ACC112 (cell line): ENCODE results near the gene HTRA3.

Experiments
- H2AFZ ChIP-seq: fragments of 200-600 bp; sonication (generic); one replicate; pipeline ENCODE4 v1.6.0; 2017; ENCODE audit warnings: antibody characterized with exemption, low read length; ENCODE audit not compliant: unreplicated experiment
- H3K27ac ChIP-seq: fragments of 200-600 bp; sonication (generic); 2 replicates; pipeline ENCODE4 v1.5.1; 2014; ENCODE audit warnings: low read depth, mild to moderate bottlenecking, antibody characterized with exemption, low read length, moderate library complexity
- H3K27me3 ChIP-seq: fragments of 200-600 bp; sonication (generic); 2 replicates; pipeline ENCODE4 v1.6.1; 2014; ENCODE audit warnings: mild to moderate bottlenecking, antibody characterized with exemption, low read length, moderate library complexity, mixed read lengths; ENCODE audit not compliant: insufficient read depth
- H3K36me3 ChIP-seq: fragments of 200-600 bp; sonication (generic); 2 replicates; pipeline ENCODE4 v1.6.1; 2016; ENCODE audit warnings: mild to moderate bottlenecking, antibody characterized with exemption, low read length, moderate library complexity, mixed read lengths; ENCODE audit not compliant: insufficient read depth
- H3K4me1 ChIP-seq: fragments of 200-600 bp; sonication (generic); one replicate; pipeline ENCODE4 v1.6.1; 2016; ENCODE audit warnings: low read length, mixed read lengths; ENCODE audit not compliant: insufficient read depth, unreplicated experiment, control insufficient read depth
- H3K4me3 ChIP-seq: fragments of 200-600 bp; sonication (generic); 2 replicates; pipeline ENCODE4 v1.5.1; 2014; ENCODE audit warnings: mild to moderate bottlenecking, low read depth, low read length
- H3K79me2 ChIP-seq: fragments of 200-600 bp; sonication (generic); one replicate; pipeline ENCODE4 v1.6.0; 2016; ENCODE audit warnings: low read length; ENCODE audit not compliant: control insufficient read depth, unreplicated experiment, insufficient read depth

HTRA3 gene

DNA sequence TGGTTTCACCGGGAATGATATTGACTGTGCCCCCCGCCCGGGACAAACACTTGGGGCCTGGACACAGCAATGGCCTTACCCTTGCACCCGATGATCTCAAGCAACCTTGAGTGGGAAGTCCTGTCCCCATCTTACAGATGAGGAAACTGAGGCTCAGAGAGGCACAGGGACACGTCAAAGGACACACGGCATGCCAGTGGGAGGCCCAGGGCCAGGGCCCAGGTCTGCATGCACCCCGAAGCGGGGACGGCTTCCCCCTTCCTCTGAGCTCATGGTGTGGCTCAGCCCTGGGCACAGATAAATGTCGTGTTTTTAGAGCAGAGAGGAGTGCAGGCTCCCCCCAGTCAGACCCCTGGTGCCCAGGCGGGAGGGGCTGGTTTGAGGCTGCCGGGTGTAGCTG, 33.9 kb upstream of the HTRA3 start:
- no peaks in the 10 kb centered on the region for H3K4me1 ChIP-seq
- H3K4me3 ChIP-seq, result no peak overlapping the region
- H3K27me3 ChIP-seq, result no peaks in the 10 kb centered on the region
- H3K79me2 ChIP-seq, result no peaks in the 10 kb centered on the region
- no peak overlapping the region for H2AFZ ChIP-seq
- H3K36me3 ChIP-seq, result no peaks in the 10 kb centered on the region
- no peak overlapping the region for H3K27ac ChIP-seq

DNA sequence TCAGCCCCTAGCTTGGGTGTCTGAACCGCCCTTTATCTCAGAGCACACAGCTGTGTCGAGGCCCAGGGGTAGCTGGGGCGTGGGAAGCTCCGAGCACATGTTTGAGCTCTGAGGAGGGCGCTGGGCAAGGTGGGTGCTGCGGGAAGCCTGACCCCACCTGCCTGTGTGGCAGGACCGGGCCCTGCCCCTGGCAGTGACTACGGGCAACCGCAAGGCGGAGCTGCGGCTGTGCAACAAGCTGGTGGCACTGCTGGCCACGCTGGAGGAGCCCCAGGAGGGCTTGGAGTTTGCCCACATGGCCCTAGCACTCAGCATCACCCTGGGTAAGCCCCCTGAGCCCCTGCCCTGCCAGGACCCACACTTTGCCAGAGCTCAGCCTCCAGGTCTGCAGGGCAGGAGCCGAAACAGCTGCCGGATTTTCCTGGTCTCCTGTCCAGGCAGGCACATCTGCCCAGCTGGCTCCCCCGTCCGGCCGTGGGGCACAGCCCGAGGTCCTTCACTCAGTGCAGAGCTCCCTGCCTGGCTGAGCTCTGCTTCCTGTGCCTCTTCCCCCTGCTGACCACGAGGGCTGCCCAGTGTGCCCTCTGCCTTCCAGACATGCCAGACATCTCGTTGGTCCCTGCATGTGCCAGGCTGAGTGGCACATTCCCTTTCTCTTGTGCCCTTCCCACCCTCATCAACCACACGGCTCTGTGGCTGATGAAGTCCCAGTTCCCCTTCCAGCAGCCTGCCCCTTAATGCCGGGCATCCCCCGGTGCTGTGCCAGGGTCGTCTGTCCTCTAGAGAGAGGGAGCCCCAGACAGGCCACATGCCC, 33.2 kb upstream of the HTRA3 start:
- Histone ChIP-seq H3K27me3 (no peaks in the 10 kb centered on the region), H3K4me3 (no peak overlapping the region), H3K27ac (no peak overlapping the region), H3K79me2 (no peaks in the 10 kb centered on the region), H3K4me1 (no peaks in the 10 kb centered on the region), H3K36me3 (no peaks in the 10 kb centered on the region), H2AFZ (no peak overlapping the region)

DNA sequence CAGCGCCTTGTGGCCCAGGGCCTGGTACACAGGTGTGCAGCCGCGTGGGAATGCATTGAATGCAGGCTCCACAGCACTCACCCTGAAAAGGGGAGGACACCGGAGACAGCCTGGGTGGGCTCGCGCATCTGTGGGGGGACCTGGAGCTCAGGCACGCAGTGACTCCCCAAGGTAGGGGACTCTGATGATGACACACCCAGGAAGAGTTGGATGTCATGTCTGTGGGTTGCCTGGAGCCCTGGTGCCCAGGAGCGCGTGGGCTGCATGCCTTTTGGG, 32.7 kb upstream of the HTRA3 start:
- H3K4me1 ChIP-seq, result no peaks in the 10 kb centered on the region
- H3K36me3 ChIP-seq, result no peaks in the 10 kb centered on the region
- H3K4me3 ChIP-seq, result no peak overlapping the region
- no peaks in the 10 kb centered on the region for H3K27me3 ChIP-seq
- H2AFZ ChIP-seq, result no peak overlapping the region
- no peak overlapping the region for H3K27ac ChIP-seq
- no peaks in the 10 kb centered on the region for H3K79me2 ChIP-seq

DNA sequence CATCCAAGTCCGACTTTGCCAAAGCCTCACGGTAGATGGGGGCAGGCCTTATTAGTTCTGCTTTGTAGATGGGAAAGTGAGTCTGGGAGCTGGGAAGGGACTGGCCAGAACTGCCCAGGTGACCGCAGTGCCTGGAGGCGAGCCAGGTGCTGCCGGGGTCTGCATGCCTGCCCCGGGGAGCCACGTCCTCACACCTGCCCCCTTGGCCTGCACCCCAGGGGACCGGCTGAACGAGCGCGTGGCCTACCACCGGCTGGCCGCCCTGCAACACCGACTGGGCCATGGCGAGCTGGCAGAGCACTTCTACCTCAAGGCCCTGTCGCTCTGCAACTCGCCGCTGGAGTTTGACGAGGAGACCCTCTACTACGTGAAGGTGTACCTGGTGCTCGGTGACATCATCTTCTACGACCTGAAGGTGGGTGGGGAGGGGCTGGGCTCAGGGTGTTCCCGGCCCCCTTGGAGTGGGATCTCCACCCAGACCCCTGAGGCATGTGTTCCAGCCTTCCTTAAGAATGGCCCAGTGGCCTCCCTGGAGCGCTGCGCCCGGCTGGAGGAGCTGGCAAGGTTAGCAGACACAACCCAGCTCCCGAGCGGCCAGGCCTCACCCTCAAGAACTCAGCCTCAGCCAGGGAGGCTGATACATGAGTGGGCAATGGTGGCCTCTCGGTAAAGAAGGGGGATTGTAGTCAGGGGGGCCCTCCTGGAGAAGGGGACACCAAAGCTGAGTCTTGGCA, 32.1 kb upstream of the HTRA3 start:
- Histone ChIP-seq H3K4me3 (no peak overlapping the region), H2AFZ (no peak overlapping the region), H3K79me2 (no peaks in the 10 kb centered on the region), H3K4me1 (peaks cover under 1% of the 10 kb centered on the region), H3K36me3 (no peaks in the 10 kb centered on the region), H3K27ac (no peak overlapping the region), H3K27me3 (no peaks in the 10 kb centered on the region)

DNA sequence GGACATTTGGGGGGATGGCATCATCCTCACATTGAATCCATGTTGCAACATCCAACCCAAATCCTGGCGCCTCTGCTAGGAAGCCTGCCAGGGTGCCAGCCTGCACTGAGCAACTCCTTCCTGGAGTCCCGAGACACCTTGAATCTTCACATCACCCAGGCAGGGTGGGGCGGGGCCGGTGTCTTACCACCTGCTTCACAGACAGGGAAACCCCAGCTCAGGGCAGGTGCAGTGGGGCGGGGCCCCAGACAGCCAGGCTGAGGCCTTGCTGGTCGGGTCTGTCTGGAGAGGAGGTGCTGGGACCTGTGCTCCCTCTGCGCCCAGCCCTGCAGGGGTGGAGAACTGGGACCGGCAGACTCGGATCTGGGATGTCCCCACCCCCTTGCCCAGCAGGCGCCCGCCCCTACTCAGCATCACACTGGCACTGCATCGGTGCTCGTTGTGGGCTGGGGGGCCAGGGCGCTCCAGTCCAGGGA, 31.5 kb upstream of the HTRA3 start:
- H3K4me3 ChIP-seq, result no peak overlapping the region
- H3K4me1 ChIP-seq, result peaks cover 4% of the 10 kb centered on the region
- no peak overlapping the region for H2AFZ ChIP-seq
- no peaks in the 10 kb centered on the region for H3K27me3 ChIP-seq
- no peaks in the 10 kb centered on the region for H3K79me2 ChIP-seq
- H3K27ac ChIP-seq, result no peak overlapping the region
- H3K36me3 ChIP-seq, result no peaks in the 10 kb centered on the region

DNA sequence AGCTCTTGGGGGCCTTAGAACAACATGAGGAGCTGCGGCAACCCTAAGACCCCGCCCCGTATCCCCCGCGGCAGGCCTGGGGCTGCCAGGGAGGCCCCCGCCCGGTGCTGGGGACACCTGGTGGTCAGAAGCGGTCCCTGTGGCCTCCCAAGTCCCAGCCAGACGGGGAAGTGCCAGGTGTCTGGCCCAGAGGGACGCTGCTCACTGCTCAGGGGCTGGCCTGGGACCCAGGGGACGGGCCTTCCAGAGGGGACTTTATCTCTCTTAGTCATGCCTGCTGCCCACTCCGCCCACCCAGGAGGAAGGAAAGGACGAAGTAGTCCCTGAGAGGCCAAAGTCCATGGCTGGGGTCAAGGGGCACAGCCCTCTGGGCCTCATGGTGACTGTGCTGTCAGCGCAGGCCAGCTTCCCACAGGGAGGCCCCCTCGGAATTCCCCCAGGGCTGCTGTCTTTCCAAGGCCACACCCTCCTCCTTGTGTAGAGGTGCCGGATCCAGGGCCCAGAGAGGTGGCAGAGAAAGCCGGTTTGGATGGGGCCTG, 31.0 kb upstream of the HTRA3 start:
- Histone ChIP-seq H3K4me3 (no peak overlapping the region), H3K36me3 (no peaks in the 10 kb centered on the region), H2AFZ (no peak overlapping the region), H3K4me1 (peaks cover 4% of the 10 kb centered on the region), H3K27ac (no peak overlapping the region), H3K79me2 (no peaks in the 10 kb centered on the region), H3K27me3 (no peaks in the 10 kb centered on the region)

DNA sequence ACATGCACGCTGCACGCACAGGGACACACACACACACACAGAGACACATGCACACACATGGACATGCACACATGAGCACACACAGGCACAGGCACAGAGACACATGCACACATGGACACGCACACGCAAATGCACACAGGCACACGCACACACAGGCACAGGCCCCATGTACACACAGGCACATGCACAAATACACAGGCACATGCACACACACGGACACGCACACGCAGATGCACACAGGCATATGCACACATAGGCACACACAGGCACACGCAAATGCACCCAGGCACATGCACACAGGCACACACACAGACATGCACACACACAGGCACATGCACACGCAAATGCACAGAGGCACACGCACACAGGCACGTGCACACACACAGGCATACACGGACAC, 30.3 kb upstream of the HTRA3 start:
- Histone ChIP-seq H3K4me3 (no peak overlapping the region), H3K27me3 (no peaks in the 10 kb centered on the region), H3K36me3 (no peaks in the 10 kb centered on the region), H2AFZ (no peak overlapping the region), H3K27ac (no peak overlapping the region), H3K4me1 (peaks cover 4% of the 10 kb centered on the region), H3K79me2 (no peaks in the 10 kb centered on the region)

DNA sequence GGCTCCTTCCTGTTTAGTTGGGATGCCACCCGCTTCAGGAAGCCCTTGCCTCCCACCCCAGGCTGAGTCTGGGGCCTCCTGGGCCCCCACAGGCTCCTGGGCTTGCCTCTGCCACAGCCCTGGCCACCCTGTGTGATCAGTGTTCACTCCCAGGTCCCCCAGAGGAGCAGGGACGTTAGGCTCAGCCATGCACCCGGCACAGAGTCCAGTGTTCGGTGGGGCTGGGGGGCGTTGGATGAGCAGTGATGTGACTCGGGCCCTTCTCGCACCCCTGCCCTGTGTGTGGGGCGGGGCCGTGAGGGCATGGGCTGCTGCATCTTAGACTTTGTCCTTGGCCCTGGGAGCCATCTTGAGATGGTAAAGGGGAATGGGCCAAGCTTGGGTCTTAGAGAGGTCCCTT, 29.9 kb upstream of the HTRA3 start:
- Histone ChIP-seq H3K4me3 (no peak overlapping the region), H3K4me1 (peaks cover 4% of the 10 kb centered on the region), H3K79me2 (no peaks in the 10 kb centered on the region), H2AFZ (no peak overlapping the region), H3K27me3 (no peaks in the 10 kb centered on the region), H3K36me3 (no peaks in the 10 kb centered on the region), H3K27ac (no peak overlapping the region)

DNA sequence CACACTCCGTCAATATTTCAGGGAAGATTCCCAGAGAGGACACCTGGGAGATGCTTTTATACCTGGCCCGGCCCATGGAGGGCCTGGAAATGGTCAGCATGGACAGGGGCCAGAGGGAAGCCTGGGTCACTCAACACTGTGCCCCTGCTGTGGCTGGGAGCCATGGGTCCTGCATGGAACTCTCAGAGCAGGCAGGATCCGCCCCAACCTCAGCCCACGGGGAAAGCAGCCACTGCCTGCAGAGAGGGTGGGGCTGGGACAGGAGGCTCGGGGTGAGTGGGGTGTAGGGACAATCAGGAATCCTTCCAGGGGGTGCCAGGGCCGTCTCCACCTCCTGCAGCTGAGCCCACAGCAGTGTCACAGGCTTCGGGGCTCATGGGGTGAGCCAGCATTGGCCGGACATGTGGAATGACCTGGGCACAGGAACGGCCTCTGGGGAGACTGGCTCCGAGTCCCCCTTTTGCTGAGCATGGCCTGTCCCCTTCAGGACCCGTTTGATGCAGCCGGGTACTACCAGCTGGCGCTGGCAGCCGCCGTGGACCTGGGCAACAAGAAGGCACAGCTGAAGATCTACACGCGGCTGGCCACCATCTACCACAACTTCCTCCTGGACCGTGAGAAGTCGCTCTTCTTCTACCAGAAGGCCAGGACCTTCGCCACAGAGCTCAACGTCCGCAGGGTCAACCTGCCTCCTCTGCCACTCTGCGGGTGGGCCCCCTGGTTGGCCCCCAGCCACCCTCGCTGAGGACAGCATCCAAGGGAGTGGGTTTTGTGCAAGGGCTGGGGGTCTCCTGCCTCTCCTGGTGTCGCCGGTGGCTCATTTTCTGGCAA, 29.1 kb upstream of the HTRA3 start:
- Histone ChIP-seq H3K27me3 (no peaks in the 10 kb centered on the region), H2AFZ (no peak overlapping the region), H3K4me3 (no peak overlapping the region), H3K27ac (no peak overlapping the region), H3K36me3 (no peaks in the 10 kb centered on the region), H3K79me2 (no peaks in the 10 kb centered on the region), H3K4me1 (peaks cover 4% of the 10 kb centered on the region)

DNA sequence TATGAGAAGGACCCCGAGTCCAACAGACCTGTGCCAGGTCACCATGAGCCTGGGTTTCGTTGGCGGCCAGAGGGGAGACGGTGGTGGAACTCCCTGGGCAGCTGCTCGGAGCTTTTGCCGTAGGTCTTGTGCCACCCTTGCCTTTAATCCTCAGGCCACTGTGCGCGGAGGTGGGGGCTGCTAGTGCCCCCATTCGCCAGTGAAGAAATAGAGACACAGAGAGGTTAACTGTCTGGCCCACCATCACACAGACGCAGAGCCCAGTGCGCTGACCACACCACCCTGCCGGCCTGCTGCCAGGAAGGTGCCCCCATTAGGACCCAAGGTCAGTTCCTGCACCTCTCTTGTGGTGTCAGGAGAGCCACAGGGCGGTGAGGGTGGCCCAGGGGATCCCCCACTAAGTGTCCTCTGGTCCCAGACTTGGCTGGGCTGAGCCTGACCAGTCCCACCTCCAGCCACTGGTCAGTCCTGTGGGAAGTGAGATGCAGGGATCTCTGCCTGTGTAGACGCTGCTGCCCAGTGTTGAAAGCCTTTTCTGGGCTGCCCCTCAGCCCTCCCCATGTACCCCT, 28.3 kb upstream of the HTRA3 start:
- H3K4me1 ChIP-seq, result peaks cover 4% of the 10 kb centered on the region
- H3K27me3 ChIP-seq, result no peaks in the 10 kb centered on the region
- H3K27ac ChIP-seq, result no peak overlapping the region
- no peak overlapping the region for H2AFZ ChIP-seq
- H3K4me3 ChIP-seq, result no peak overlapping the region
- H3K79me2 ChIP-seq, result no peaks in the 10 kb centered on the region
- H3K36me3 ChIP-seq, result no peaks in the 10 kb centered on the region
